ENCODE measurements around the gene TRAF3IP1. TPM values are rescaled to one million over a fixed set of nuclear protein-coding genes. Genes with fewer than 3 reads are reported as not detected.

Gene TRAF3IP1
- total RNA-seq, 1 donor from 2014 or later = 15.1 TPM

DNA sequence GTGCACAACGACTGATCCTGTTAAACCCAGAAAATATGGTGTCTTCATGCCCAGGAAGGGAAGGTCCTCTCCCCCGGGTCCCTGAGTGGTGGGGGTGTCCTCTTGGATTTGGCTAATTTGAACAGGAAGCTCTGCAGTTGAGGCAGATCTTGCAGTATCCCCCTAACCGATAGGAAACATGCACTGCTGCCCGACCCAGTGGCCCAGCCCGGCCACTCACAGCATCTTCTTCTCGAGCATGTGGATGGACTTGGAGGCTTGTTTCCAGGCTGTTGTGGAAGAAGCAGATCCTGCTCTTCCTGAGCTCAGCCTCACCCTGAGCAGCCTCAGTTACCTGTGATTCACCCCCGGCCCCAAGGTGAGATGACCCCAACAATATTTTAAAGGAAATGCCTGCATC is 60.0 kb downstream of the TRAF3IP1 start:
- H3K4me1 Mint-ChIP-seq (ENCODE audit: low read depth) = peaks cover 42% of the 10 kb centered on the region
- H3K9me3 Mint-ChIP-seq (ENCODE audit: low read depth) = peaks cover 7% of the 10 kb centered on the region
- no peak overlapping the region for H3K4me3 Mint-ChIP-seq (ENCODE audit: unreplicated experiment)
- no peaks in the 10 kb centered on the region for H3K27me3 Mint-ChIP-seq (ENCODE audit: low read depth)
- peaks cover 17% of the 10 kb centered on the region for H3K36me3 Mint-ChIP-seq (ENCODE audit: low read depth)
- no peak for DNase-seq (ENCODE audit: low spot score)
- peak overlapping the region; percentile 96 for H3K27ac Mint-ChIP-seq (ENCODE audit: unreplicated experiment)
- TF ChIP-seq, protein P1, sequence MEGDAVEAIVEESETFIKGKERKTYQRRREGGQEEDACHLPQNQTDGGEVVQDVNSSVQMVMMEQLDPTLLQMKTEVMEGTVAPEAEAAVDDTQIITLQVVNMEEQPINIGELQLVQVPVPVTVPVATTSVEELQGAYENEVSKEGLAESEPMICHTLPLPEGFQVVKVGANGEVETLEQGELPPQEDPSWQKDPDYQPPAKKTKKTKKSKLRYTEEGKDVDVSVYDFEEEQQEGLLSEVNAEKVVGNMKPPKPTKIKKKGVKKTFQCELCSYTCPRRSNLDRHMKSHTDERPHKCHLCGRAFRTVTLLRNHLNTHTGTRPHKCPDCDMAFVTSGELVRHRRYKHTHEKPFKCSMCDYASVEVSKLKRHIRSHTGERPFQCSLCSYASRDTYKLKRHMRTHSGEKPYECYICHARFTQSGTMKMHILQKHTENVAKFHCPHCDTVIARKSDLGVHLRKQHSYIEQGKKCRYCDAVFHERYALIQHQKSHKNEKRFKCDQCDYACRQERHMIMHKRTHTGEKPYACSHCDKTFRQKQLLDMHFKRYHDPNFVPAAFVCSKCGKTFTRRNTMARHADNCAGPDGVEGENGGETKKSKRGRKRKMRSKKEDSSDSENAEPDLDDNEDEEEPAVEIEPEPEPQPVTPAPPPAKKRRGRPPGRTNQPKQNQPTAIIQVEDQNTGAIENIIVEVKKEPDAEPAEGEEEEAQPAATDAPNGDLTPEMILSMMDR (IDR thresholded peaks at IDR 0.05) = no peak

DNA sequence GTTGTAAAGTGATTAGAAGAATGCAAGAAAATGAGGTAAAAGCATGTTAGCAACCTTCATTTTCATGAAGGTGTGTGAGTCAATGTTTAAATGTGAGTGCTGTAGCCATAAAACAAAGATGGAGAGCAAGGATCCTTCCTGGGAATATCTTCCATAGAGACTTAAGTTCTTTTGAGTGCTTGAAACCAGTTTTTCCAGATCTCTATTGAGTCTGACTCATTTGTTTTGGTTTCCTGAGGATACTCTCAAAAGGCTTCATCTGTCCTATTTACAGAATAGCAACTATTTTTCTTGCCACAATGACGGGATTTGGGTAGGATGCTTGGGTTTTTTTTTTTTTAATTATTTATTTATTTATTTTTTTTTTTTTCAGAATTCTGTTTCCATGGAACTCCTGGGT is 60.5 kb downstream of the TRAF3IP1 start:
- Mint-ChIP-seq H3K27me3 (ENCODE audit: low read depth) (no peaks in the 10 kb centered on the region), H3K4me3 (ENCODE audit: unreplicated experiment) (no peak overlapping the region), H3K36me3 (ENCODE audit: low read depth) (peaks cover 17% of the 10 kb centered on the region), H3K4me1 (ENCODE audit: low read depth) (peaks cover 37% of the 10 kb centered on the region), H3K27ac (ENCODE audit: unreplicated experiment) (peak overlapping the region; percentile 96), H3K9me3 (ENCODE audit: low read depth) (peaks cover 7% of the 10 kb centered on the region)
- TF ChIP-seq, protein P1 (IDR thresholded peaks at IDR 0.05) = no peak
- DNase-seq (ENCODE audit: low spot score) = no peak

DNA sequence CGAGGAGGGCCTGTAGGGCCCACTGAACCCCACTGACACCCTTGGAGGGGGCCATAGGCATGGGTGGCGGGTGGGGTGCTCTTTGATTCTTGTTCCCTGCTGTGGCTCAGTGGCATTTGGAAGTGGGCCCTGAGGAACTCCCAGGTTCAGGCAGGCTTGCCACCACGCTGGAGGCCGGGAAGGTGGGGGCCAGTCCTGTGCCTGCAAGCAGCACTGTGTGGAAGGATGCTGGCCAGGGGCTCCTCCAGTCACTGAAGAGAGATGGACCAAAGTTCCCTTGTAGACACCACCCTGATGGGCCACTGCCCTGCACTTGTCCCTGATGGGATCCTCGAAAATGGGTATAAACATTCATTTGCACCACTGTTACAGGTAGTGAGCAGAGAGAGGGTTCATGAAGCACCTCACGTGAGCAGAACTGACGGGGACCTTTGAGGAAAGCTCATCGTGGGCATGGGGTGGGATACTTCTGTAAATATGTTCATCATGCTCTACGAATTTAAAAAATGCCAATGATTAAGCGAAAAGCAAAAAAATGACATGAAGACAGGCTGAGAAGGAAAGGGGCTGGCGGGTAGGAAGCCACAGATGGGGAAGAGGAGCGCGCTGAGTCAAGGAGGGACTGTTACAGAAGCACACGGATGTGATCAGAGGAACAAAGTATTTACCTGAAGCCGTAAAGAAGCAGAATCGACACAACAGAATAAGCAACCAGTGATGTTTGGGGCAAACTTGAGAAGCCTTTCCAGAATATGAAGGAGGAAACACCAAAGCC is 61.2 kb downstream of the TRAF3IP1 start:
- H3K27me3 Mint-ChIP-seq (ENCODE audit: low read depth) = no peaks in the 10 kb centered on the region
- no peak overlapping the region for H3K4me3 Mint-ChIP-seq (ENCODE audit: unreplicated experiment)
- H3K27ac Mint-ChIP-seq (ENCODE audit: unreplicated experiment) = no peak overlapping the region
- TF ChIP-seq, protein P1 (IDR thresholded peaks at IDR 0.05) = no peak
- H3K9me3 Mint-ChIP-seq (ENCODE audit: low read depth) = peaks cover 7% of the 10 kb centered on the region
- peaks cover 17% of the 10 kb centered on the region for H3K36me3 Mint-ChIP-seq (ENCODE audit: low read depth)
- peaks cover 33% of the 10 kb centered on the region for H3K4me1 Mint-ChIP-seq (ENCODE audit: low read depth)
- DNase-seq (ENCODE audit: low spot score) = no peak

DNA sequence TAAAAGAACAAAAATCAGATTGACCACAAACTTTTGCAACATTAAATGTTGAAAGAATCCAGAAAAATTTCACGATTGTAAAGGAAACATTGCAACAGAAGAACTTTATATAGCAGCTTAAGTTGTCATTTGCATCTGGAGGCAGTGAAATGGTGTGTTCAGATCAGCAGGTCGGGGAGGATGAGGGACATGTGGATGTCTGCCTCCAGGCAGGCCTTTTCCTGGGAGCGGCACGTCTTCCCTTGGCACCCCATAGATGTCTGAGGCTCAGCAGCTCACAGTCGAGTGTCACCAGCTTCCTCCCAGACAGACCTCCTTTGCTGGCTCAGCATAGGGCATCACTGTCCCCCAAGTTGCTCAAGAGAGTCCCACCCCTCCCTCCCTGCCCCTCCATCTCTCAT is 62.1 kb downstream of the TRAF3IP1 start:
- no peaks in the 10 kb centered on the region for H3K27me3 Mint-ChIP-seq (ENCODE audit: low read depth)
- peaks cover 7% of the 10 kb centered on the region for H3K9me3 Mint-ChIP-seq (ENCODE audit: low read depth)
- H3K4me1 Mint-ChIP-seq (ENCODE audit: low read depth) = peaks cover 37% of the 10 kb centered on the region
- H3K36me3 Mint-ChIP-seq (ENCODE audit: low read depth) = peaks cover 17% of the 10 kb centered on the region
- no peak for DNase-seq (ENCODE audit: low spot score)
- TF ChIP-seq, protein P1 (IDR thresholded peaks at IDR 0.05) = no peak
- no peak overlapping the region for H3K27ac Mint-ChIP-seq (ENCODE audit: unreplicated experiment)
- no peak overlapping the region for H3K4me3 Mint-ChIP-seq (ENCODE audit: unreplicated experiment)

DNA sequence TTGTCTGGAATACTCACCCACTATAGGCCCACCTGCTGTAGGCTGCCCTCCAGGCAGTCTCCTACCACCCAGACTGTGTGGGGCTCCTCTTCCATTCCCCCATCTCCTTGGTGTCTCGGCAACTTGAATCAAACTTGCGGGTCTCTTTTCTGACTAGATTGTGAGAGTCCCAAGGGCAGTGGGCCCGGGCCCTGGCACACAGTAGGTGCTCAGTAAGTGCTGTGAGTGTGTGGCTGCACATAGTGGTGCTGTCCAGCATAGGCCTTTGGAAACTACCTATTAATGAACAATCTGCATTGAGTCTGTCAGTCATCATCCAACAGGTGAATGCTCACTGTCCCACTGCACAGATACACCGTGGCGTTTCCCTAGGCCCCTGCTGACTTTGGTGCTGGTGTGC is 62.8 kb downstream of the TRAF3IP1 start:
- Mint-ChIP-seq H3K4me1 (ENCODE audit: low read depth) (peaks cover 40% of the 10 kb centered on the region), H3K9me3 (ENCODE audit: low read depth) (peaks cover 7% of the 10 kb centered on the region), H3K27ac (ENCODE audit: unreplicated experiment) (no peak overlapping the region), H3K27me3 (ENCODE audit: low read depth) (no peaks in the 10 kb centered on the region), H3K4me3 (ENCODE audit: unreplicated experiment) (no peak overlapping the region), H3K36me3 (ENCODE audit: low read depth) (peaks cover 17% of the 10 kb centered on the region)
- no peak for DNase-seq (ENCODE audit: low spot score)
- TF ChIP-seq, protein P1 (IDR thresholded peaks at IDR 0.05) = no peak
